ENCODE data around the gene NSMF.
A peak's percentile ranks its signal among the peaks of the same experiment; 100 is the strongest.
"Not testable (repeated sequence)": the region's sequence is repeated elsewhere in the genome, so short reads cannot be mapped to it uniquely, and the experiment has no call there.

NSMF gene

GRCh38 chr9:137474271-137474670, 15.1 kb upstream of the NSMF start:
- Mint-ChIP-seq H3K4me3 (no peak overlapping the region), H3K4me1 (peaks cover 3 to 6% of the 10 kb centered on the region in 2 donors), H3K27me3 (no peaks in the 10 kb centered on the region), H3K27ac (no peak overlapping the region), H3K36me3 (peaks cover 32 to 46% of the 10 kb centered on the region in 2 donors), H3K9me3 (peaks cover 19% of the 10 kb centered on the region in 2 donors)
- DNase-seq, result no peak
- no peak for ATAC-seq (replicated peaks)

GRCh38 chr9:137470785-137471184, 11.7 kb upstream of the NSMF start:
- peaks cover 13 to 14% of the 10 kb centered on the region in 2 donors for H3K9me3 Mint-ChIP-seq
- H3K27ac Mint-ChIP-seq, result peak overlapping the region; percentile 75
- H3K4me1 Mint-ChIP-seq, result peaks cover 4 to 6% of the 10 kb centered on the region in 2 donors
- DNase-seq (no peak), ATAC-seq (replicated peaks) (peak; percentile 86 to 88)
- H3K4me3 Mint-ChIP-seq, result peak overlapping the region in 1 of 2 donors; percentile 60
- H3K27me3 Mint-ChIP-seq, result no peaks in the 10 kb centered on the region
- peaks cover 26 to 39% of the 10 kb centered on the region in 2 donors for H3K36me3 Mint-ChIP-seq

GRCh38 chr9:137467896-137468295, 8.8 kb upstream of the NSMF start:
- Mint-ChIP-seq H3K4me1 (peaks cover 6% of the 10 kb centered on the region in 2 donors), H3K27ac (no peak overlapping the region), H3K27me3 (no peaks in the 10 kb centered on the region)

GRCh38 chr9:137467161-137467581, 8.0 kb upstream of the NSMF start:
- Mint-ChIP-seq H3K4me3 (no peak overlapping the region), H3K27ac (no peak overlapping the region), H3K27me3 (no peaks in the 10 kb centered on the region), H3K36me3 (peaks cover 5 to 12% of the 10 kb centered on the region in 2 donors), H3K4me1 (peaks cover 6 to 8% of the 10 kb centered on the region in 2 donors), H3K9me3 (no peaks in the 10 kb centered on the region)
- ATAC-seq (replicated peaks) (no peak), DNase-seq (no peak)

More at GRCh38 chr9:137467896-137468295, 8.8 kb upstream of the NSMF start:
- Mint-ChIP-seq H3K36me3 (peaks cover 7 to 16% of the 10 kb centered on the region in 2 donors), H3K9me3 (peaks cover 2% of the 10 kb centered on the region in 2 donors), H3K4me3 (no peak overlapping the region)
- DNase-seq, result no peak
- no peak for ATAC-seq (replicated peaks)

- H3K27me3 Mint-ChIP-seq; H3K36me3 Mint-ChIP-seq; H3K9me3 Mint-ChIP-seq; H3K4me3 Mint-ChIP-seq; ATAC-seq (replicated peaks); H3K27ac Mint-ChIP-seq; H3K4me1 Mint-ChIP-seq; DNase-seq: not testable (repeated sequence)
Observed at GRCh38 chr9:137466389-137467085, 7.4 kb upstream of the NSMF start.

GRCh38 chr9:137465720-137466388, 6.7 kb upstream of the NSMF start:
- no peak for ATAC-seq (replicated peaks)
- H3K4me3 Mint-ChIP-seq, result no peak overlapping the region
- DNase-seq, result no peak
- no peaks in the 10 kb centered on the region for H3K9me3 Mint-ChIP-seq
- H3K36me3 Mint-ChIP-seq, result peaks cover 1 to 7% of the 10 kb centered on the region in 2 donors
- H3K27me3 Mint-ChIP-seq, result no peaks in the 10 kb centered on the region
- no peak overlapping the region for H3K27ac Mint-ChIP-seq
- H3K4me1 Mint-ChIP-seq, result peaks cover 7 to 12% of the 10 kb centered on the region in 2 donors

- DNase-seq (no peak), ATAC-seq (replicated peaks) (no peak)
- no peaks in the 10 kb centered on the region for H3K27me3 Mint-ChIP-seq
- no peaks in the 10 kb centered on the region for H3K9me3 Mint-ChIP-seq
- peak overlapping the region; percentile 9 for H3K27ac Mint-ChIP-seq
- H3K36me3 Mint-ChIP-seq, result peaks cover 1 to 4% of the 10 kb centered on the region in 2 donors
- H3K4me1 Mint-ChIP-seq, result peaks cover 7 to 12% of the 10 kb centered on the region in 2 donors
- H3K4me3 Mint-ChIP-seq, result no peak overlapping the region
Observed at GRCh38 chr9:137465000-137465719, 6.0 kb upstream of the NSMF start.

GRCh38 chr9:137464291-137464999, 5.3 kb upstream of the NSMF start:
- DNase-seq (no peak), ATAC-seq (replicated peaks) (no peak)

GRCh38 chr9:137463931-137464290, 4.8 kb upstream of the NSMF start:
- no peak for DNase-seq
- ATAC-seq (replicated peaks), result no peak
- Mint-ChIP-seq H3K9me3 (no peaks in the 10 kb centered on the region), H3K36me3 (peaks cover 1 to 4% of the 10 kb centered on the region in 2 donors), H3K27ac (no peak overlapping the region), H3K4me3 (no peak overlapping the region), H3K4me1 (peaks cover 16% of the 10 kb centered on the region in 2 donors), H3K27me3 (no peaks in the 10 kb centered on the region)

More at GRCh38 chr9:137464291-137464999, 5.3 kb upstream of the NSMF start:
- H3K9me3 Mint-ChIP-seq, result no peaks in the 10 kb centered on the region
- H3K4me1 Mint-ChIP-seq, result peaks cover 14 to 16% of the 10 kb centered on the region in 2 donors
- peak overlapping the region; percentile 25 for H3K27ac Mint-ChIP-seq
- H3K36me3 Mint-ChIP-seq, result peaks cover 1 to 4% of the 10 kb centered on the region in 2 donors
- H3K4me3 Mint-ChIP-seq, result no peak overlapping the region
- no peaks in the 10 kb centered on the region for H3K27me3 Mint-ChIP-seq

GRCh38 chr9:137462986-137463930, 4.1 kb upstream of the NSMF start:
- ATAC-seq (replicated peaks), result no peak
- H3K4me3 Mint-ChIP-seq, result peak overlapping the region in 1 of 2 donors; percentile 37
- H3K27me3 Mint-ChIP-seq, result no peaks in the 10 kb centered on the region
- H3K4me1 Mint-ChIP-seq, result peaks cover 15 to 16% of the 10 kb centered on the region in 2 donors
- DNase-seq, result no peak
- H3K27ac Mint-ChIP-seq, result no peak overlapping the region
- H3K36me3 Mint-ChIP-seq, result peaks cover 1 to 4% of the 10 kb centered on the region in 2 donors
- H3K9me3 Mint-ChIP-seq, result no peaks in the 10 kb centered on the region

- no peak overlapping the region for H3K27ac Mint-ChIP-seq
- no peak for ATAC-seq (replicated peaks)
Observed at GRCh38 chr9:137462396-137462985, 3.4 kb upstream of the NSMF start.

GRCh38 chr9:137461663-137462395, 2.7 kb upstream of the NSMF start:
- H3K4me1 Mint-ChIP-seq, result peaks cover 16 to 25% of the 10 kb centered on the region in 2 donors
- no peaks in the 10 kb centered on the region for H3K27me3 Mint-ChIP-seq
- peaks cover 0 to 6% of the 10 kb centered on the region in 2 donors for H3K36me3 Mint-ChIP-seq
- ATAC-seq (replicated peaks), result peak; percentile 82
- peak overlapping the region; percentile 89 for H3K27ac Mint-ChIP-seq
- peak; percentile 86 for DNase-seq
- no peaks in the 10 kb centered on the region for H3K9me3 Mint-ChIP-seq
- peak overlapping the region; percentile 63 to 82 for H3K4me3 Mint-ChIP-seq

More at GRCh38 chr9:137462396-137462985, 3.4 kb upstream of the NSMF start:
- Mint-ChIP-seq H3K4me3 (peak overlapping the region in 1 of 2 donors; percentile 82), H3K36me3 (peaks cover 1 to 4% of the 10 kb centered on the region in 2 donors), H3K4me1 (peaks cover 14 to 19% of the 10 kb centered on the region in 2 donors), H3K9me3 (no peaks in the 10 kb centered on the region), H3K27me3 (no peaks in the 10 kb centered on the region)
- no peak for DNase-seq
